DND-41 (cell line): ENCODE results near the gene NCR1.

ENCODE experiments used
- EZH2 ChIP-seq: IDR thresholded peaks from 3 replicates; pipeline ENCODE4 v1.6.1; 2012; ENCODE audit warnings: borderline replicate concordance, low read depth, mild to moderate bottlenecking, moderate library complexity, low read length, inconsistent platforms; ENCODE audit not compliant: severe bottlenecking
- TF ChIP-seq, protein P1 (sequence below): IDR thresholded peaks from 2 replicates; pipeline ENCODE4 v1.5.1; 2012; ENCODE audit warnings: borderline replicate concordance, low read length, moderate library complexity, mild to moderate bottlenecking; ENCODE audit not compliant: poor library complexity, severe bottlenecking; ENCODE audit errors: extremely low read depth

DNA sequence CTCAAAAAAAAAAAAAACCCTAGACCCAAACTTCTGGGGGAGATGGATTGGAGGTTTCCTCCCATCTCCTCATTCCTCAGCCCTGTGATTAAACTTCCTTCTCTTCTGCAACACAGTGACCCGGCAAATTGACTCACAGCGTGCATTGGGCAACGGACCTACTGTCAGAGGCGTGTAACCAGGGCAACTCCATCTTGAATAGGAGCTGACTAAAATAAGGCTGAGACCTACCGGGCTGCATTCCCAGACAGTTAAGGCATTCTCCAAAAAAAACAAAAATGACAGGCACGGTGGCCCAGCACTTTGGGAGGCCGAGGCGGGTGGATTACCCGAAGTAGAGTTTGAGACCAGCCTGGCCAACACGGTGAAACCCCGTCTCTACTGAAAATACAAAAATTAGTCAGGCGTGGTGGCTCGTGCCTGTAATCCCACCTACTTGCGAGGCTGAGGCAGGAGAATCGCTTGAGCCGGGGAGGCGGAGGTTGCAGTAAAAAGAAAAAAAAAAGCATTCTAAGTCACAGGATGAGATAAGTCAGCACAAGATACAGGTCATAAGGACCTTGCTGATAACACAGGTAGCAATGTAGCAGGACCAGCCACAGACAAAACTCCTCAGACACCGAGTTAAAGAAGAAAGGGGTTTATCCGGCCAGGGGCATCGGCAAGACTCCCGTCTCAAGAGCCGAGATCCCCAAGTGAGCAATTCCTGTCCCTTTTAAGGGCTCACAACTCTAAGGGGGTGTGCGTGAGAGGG lies 46.8 kb downstream of the NCR1 start:
- TF ChIP-seq, protein P1, sequence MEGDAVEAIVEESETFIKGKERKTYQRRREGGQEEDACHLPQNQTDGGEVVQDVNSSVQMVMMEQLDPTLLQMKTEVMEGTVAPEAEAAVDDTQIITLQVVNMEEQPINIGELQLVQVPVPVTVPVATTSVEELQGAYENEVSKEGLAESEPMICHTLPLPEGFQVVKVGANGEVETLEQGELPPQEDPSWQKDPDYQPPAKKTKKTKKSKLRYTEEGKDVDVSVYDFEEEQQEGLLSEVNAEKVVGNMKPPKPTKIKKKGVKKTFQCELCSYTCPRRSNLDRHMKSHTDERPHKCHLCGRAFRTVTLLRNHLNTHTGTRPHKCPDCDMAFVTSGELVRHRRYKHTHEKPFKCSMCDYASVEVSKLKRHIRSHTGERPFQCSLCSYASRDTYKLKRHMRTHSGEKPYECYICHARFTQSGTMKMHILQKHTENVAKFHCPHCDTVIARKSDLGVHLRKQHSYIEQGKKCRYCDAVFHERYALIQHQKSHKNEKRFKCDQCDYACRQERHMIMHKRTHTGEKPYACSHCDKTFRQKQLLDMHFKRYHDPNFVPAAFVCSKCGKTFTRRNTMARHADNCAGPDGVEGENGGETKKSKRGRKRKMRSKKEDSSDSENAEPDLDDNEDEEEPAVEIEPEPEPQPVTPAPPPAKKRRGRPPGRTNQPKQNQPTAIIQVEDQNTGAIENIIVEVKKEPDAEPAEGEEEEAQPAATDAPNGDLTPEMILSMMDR = no peak
- no peak for TF ChIP-seq EZH2
